Neutrophil (primary cell): ENCODE data around the gene PTPRJ.

ENCODE experiments used
- H3K27ac ChIP-seq: fragments of 200-600 bp; sonication (generic); 2 replicates; pipeline ENCODE4 v1.5.1; 2016; ENCODE audit warnings: mild to moderate bottlenecking, moderate library complexity
- H3K27me3 ChIP-seq: fragments of 200-600 bp; sonication (generic); 2 replicates; pipeline ENCODE4 v1.6.0; 2016; ENCODE audit warnings: mild to moderate bottlenecking
- H3K36me3 ChIP-seq: fragments of 200-600 bp; sonication (generic); 2 replicates; pipeline ENCODE4 v1.5.1; 2017
- H3K4me1 ChIP-seq, 2 experiments: fragments of 200-600 bp in 1 of 2; sonication (generic) in 1 of 2; 1 replicate in 1 of 2; 2 replicates in 1 of 2; pipeline versions ENCODE4 v1.5.1 to v1.6.1; 2013 to 2016; ENCODE audit warnings: low read depth in 1 of 2, low read length in 1 of 2, mild to moderate bottlenecking in 1 of 2, moderate library complexity in 1 of 2; ENCODE audit not compliant: control insufficient read depth in 1 of 2, insufficient read depth in 1 of 2
- H3K4me3 ChIP-seq, 2 experiments: fragments of 200-600 bp in 1 of 2; sonication (generic) in 1 of 2; 1 replicate in 1 of 2; 2 replicates in 1 of 2; pipeline ENCODE4 v1.5.1; 2013 to 2016; ENCODE audit warnings: low read depth in 1 of 2, low read length in 1 of 2, mild to moderate bottlenecking in 1 of 2, moderate library complexity in 1 of 2
- H3K9me3 ChIP-seq: fragments of 200-600 bp; sonication (generic); 2 replicates; pipeline ENCODE4 v1.5.1; 2016
- TF ChIP-seq, protein P1 (sequence below): fragments of 200-600 bp; sonication (generic); IDR thresholded peaks from 2 replicates; pipeline ENCODE4 v1.5.1; 2016; ENCODE audit warnings: antibody characterized with exemption

PTPRJ gene

DNA sequence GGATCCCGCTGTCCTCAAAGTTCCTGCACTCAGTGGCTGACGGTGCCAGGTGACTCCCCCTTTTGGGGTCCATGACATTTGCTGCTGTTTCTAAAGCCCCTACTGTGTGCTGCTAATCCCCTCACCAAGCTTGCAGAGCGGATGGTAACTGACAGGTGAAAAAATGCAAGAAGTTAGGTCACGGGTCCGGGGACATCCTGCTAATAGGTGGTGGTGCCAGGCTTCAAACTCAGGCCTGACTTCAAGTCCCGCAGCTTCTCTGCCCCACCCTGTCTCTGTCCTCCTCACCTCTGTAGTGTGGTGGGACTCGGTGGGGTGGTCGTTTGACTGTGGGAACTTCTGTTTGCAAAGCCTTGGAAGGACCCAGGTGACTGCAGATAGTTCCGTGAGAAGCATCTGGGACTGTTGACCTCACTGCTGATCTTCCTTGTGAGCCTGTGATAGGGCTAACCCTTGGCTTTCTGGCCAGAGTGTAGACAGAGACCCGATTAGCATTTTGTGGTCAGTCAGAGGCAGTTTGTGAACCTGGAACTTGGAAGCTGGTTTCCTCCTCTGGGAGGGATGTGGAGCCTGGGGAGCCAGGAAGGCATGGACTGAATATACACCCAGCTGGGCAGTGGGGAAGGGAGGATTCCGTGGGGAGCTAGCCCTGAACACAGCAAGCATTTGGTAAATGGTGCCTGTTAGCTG, 120.8 kb downstream of the PTPRJ start:
- Histone ChIP-seq H3K9me3 (no peaks in the 10 kb centered on the region), H3K36me3 (no peaks in the 10 kb centered on the region), H3K27ac (no peak overlapping the region), H3K4me3 (no peak overlapping the region), H3K4me1 (peaks cover 34 to 43% of the 10 kb centered on the region in 2 experiments), H3K27me3 (no peaks in the 10 kb centered on the region)
- TF ChIP-seq, protein P1, sequence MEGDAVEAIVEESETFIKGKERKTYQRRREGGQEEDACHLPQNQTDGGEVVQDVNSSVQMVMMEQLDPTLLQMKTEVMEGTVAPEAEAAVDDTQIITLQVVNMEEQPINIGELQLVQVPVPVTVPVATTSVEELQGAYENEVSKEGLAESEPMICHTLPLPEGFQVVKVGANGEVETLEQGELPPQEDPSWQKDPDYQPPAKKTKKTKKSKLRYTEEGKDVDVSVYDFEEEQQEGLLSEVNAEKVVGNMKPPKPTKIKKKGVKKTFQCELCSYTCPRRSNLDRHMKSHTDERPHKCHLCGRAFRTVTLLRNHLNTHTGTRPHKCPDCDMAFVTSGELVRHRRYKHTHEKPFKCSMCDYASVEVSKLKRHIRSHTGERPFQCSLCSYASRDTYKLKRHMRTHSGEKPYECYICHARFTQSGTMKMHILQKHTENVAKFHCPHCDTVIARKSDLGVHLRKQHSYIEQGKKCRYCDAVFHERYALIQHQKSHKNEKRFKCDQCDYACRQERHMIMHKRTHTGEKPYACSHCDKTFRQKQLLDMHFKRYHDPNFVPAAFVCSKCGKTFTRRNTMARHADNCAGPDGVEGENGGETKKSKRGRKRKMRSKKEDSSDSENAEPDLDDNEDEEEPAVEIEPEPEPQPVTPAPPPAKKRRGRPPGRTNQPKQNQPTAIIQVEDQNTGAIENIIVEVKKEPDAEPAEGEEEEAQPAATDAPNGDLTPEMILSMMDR = no peak

DNA sequence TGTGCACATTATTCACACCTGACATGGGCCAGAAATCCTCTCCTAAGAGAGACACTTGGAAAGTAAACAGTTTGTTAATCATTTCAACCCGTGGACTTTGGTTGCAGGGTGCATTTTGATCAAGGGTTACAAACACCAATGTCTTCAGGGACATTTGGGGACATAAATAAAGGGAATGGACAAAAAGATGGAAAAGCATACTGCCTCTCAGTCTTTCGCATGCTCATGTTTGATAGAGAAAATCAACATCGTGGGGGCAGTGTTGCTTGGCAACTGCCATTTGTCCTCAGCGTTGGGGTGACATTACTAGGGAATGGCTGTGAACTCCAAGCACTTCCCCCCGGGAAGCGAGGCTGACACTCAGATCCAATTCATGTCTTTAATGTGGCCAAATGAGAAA, 121.6 kb downstream of the PTPRJ start:
- H3K27me3 ChIP-seq = no peaks in the 10 kb centered on the region
- H3K4me3 ChIP-seq = no peak overlapping the region
- peaks cover 32 to 42% of the 10 kb centered on the region in 2 experiments for H3K4me1 ChIP-seq
- TF ChIP-seq, protein P1 = no peak
- no peaks in the 10 kb centered on the region for H3K9me3 ChIP-seq
- H3K27ac ChIP-seq = peak overlapping the region; percentile 16
- H3K36me3 ChIP-seq = no peaks in the 10 kb centered on the region

DNA sequence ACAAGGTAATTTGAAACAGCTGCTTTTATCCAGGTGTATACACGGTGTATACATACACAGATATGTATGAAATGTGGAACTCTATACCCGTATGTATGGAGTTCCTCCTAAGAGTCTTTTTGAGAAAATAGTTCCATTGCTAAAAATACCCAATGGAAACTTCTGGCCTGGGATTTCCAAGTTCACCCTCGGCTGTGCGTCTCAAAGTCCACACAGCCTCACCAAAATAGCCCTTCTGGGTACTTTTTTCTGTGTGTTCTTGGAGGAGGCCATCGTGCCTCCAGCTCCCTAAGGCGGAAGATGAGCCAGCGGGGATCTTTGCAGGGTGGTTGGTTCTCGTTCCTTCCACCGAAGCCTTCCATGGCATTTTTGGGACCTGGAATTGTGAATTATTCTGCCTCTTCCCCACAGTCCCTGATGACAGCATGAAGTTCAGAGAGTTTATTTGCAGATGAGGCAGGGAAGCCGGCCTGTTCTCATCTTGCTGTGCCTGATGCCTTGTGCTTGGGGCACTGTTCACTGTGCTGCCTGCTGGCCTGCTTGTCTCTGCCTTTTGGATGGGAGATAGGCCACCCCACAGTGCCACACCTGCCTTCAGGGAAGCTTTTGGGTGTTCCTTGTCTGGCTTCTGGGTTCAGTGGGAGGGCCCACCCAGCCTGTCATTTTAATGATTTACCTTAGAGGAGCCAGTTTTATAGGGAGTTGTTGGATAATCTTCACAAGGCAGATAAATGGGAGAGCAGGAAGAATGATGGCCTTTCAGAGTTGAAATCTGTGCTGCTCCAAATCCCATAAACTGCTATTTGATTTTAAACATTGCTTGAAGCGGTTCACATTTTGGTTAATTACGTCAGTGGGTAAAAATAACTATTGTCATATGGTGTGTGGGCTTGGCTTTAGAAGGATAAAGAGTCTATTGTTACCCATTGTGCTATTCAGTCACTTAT, 123.5 kb downstream of the PTPRJ start:
- H3K27ac ChIP-seq = peak overlapping the region; percentile 77
- no peaks in the 10 kb centered on the region for H3K9me3 ChIP-seq
- TF ChIP-seq, protein P1 = no peak
- H3K36me3 ChIP-seq = no peaks in the 10 kb centered on the region
- no peaks in the 10 kb centered on the region for H3K27me3 ChIP-seq
- H3K4me3 ChIP-seq = no peak overlapping the region
- H3K4me1 ChIP-seq = peaks cover 49 to 61% of the 10 kb centered on the region in 2 experiments

DNA sequence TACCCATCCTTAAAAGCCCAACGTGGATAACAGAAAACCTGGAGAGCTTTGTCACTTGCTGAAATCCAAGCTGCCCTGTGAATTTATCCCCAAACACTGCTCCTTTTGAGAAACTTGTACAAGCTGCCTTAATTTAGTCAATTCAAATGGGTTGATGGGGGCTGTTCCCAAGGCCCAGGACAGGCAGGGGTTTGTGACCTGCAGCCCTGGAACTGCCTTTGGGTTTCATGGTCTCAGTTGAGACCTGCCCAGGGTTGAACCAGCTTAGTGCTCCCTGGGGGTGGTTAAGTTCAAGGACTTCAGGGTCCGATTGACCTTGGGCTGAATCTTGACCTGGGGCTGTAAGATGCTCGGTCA, 124.2 kb downstream of the PTPRJ start:
- H3K27ac ChIP-seq = peak overlapping the region; percentile 77
- TF ChIP-seq, protein P1 = no peak
- H3K4me3 ChIP-seq = no peak overlapping the region

DNA sequence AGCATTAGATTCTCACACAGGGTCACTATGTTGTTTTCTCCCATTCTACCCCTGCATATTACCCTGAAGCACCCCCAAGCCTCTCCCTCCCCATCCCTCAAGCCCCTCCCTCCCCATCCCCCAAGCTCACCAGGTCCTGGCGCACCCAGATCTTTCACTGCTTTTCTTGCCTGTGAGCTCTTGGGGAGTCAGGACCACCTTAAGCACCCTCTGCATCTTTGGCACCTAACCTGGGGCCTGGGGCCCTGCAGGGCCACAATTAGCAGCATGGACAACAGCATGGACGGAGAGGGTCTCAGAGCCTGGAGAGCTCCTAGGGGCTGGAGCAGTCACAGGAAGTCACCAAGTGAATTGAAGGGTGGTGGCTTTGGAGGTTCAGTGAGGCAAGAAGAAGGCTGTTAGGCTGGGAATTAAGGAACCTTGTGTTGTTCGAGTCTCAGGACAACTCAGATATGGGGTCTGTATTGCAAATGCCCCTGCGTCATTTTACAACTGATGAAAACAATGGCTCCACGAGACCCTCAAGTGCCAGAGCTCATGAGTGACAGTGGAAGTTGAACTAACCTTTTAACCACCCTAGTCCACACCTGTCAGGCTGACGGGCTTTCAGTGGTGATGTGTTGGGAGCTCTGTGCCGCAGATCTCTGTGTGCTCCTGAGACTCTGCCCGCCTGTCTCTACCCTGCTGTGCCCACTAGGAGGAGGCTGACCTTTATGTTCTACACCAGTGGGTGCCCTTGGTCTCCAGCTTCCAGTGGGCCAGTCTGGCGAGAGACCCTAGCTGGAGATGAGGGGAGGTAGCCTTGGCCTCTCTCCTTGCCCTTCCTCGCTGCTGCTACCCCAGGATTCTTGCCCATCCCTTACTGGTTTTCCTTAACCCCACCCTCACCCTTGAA, 125.0 kb downstream of the PTPRJ start:
- TF ChIP-seq, protein P1 = no peak
- no peaks in the 10 kb centered on the region for H3K36me3 ChIP-seq
- H3K9me3 ChIP-seq = no peaks in the 10 kb centered on the region
- peak overlapping the region; percentile 77 for H3K27ac ChIP-seq
- no peak overlapping the region for H3K4me3 ChIP-seq
- no peaks in the 10 kb centered on the region for H3K27me3 ChIP-seq
- H3K4me1 ChIP-seq = peaks cover 56 to 66% of the 10 kb centered on the region in 2 experiments

More for the DNA sequence above, 124.2 kb downstream of the PTPRJ start:
- Histone ChIP-seq H3K36me3 (no peaks in the 10 kb centered on the region), H3K9me3 (no peaks in the 10 kb centered on the region), H3K4me1 (peaks cover 56 to 66% of the 10 kb centered on the region in 2 experiments), H3K27me3 (no peaks in the 10 kb centered on the region)
